ENCODE data around the gene NADSYN1. TPM values are rescaled to one million over a fixed set of nuclear protein-coding genes. Genes with fewer than 3 reads are reported as not detected.
A peak's percentile ranks its signal among the peaks of the same experiment; 100 is the strongest.

Gene NADSYN1
- total RNA-seq, 1 experiment from 2014 or later: 45.1 TPM

GRCh38 chr11:71425409-71425808, 27.6 kb upstream of the NADSYN1 start:
- ATAC-seq (peak; percentile 80), DNase-seq (ENCODE audit: low spot score) (no peak)
- CTCF ChIA-PET: interaction anchor here (0.6 to 2.2 kb wide), 12 partner anchors 8 to 610 kb away, joined by 3 to 10 read pairs (median 4); partner anchors contain the start of genes DHCR7 and NADSYN1
- H3K4me1 Mint-ChIP-seq: 0 out of 2 replicates have a peak, but pooled peaks cover 3% of the 10 kb centered on the region
- no peak overlapping the region for H3K27ac Mint-ChIP-seq
- H3K9me3 Mint-ChIP-seq: peaks cover 12% of the 10 kb centered on the region
- H3K27me3 Mint-ChIP-seq (ENCODE audit: low read depth): no peaks in the 10 kb centered on the region
- POLR2A ChIA-PET: no interaction called here
- H3K4me3 Mint-ChIP-seq: no peak overlapping the region
- no peak for TF ChIP-seq MYBL2 (CRISPR knock-in tag; IDR thresholded peaks at IDR 0.05)
- no peak for TF ChIP-seq ESRRA (CRISPR knock-in tag; IDR thresholded peaks at IDR 0.05; ENCODE audit: borderline replicate concordance)
- TF ChIP-seq, protein P1, sequence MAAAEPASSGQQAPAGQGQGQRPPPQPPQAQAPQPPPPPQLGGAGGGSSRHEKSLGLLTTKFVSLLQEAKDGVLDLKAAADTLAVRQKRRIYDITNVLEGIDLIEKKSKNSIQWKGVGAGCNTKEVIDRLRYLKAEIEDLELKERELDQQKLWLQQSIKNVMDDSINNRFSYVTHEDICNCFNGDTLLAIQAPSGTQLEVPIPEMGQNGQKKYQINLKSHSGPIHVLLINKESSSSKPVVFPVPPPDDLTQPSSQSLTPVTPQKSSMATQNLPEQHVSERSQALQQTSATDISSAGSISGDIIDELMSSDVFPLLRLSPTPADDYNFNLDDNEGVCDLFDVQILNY (CRISPR knock-in tag; IDR thresholded peaks at IDR 0.05): no peak
- no peak for TF ChIP-seq NFATC4 (CRISPR knock-in tag; IDR thresholded peaks at IDR 0.05)
- TF ChIP-seq, protein P2, sequence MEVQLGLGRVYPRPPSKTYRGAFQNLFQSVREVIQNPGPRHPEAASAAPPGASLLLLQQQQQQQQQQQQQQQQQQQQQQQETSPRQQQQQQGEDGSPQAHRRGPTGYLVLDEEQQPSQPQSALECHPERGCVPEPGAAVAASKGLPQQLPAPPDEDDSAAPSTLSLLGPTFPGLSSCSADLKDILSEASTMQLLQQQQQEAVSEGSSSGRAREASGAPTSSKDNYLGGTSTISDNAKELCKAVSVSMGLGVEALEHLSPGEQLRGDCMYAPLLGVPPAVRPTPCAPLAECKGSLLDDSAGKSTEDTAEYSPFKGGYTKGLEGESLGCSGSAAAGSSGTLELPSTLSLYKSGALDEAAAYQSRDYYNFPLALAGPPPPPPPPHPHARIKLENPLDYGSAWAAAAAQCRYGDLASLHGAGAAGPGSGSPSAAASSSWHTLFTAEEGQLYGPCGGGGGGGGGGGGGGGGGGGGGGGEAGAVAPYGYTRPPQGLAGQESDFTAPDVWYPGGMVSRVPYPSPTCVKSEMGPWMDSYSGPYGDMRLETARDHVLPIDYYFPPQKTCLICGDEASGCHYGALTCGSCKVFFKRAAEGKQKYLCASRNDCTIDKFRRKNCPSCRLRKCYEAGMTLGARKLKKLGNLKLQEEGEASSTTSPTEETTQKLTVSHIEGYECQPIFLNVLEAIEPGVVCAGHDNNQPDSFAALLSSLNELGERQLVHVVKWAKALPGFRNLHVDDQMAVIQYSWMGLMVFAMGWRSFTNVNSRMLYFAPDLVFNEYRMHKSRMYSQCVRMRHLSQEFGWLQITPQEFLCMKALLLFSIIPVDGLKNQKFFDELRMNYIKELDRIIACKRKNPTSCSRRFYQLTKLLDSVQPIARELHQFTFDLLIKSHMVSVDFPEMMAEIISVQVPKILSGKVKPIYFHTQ (CRISPR knock-in tag; IDR thresholded peaks at IDR 0.05): no peak
- H3K36me3 Mint-ChIP-seq: no peaks in the 10 kb centered on the region

DNA sequence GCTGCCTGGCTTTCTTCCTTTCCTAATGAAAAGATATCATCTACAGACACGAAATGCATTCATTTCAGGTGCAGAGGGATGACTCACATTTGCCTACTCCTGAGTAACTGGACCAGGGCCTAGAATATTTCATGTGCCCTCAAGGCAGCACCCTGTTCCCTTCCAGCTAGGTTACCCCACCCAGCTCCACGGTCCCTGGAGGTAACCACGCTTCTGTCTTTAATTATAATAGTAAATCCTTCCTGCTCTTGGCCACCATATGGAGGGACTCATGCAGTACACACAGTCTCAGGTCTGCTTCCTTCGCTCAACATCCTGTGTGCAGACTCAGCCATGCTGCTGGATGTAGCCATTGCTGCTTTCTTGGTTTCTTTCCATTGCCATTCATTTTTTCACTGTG, 27.1 kb upstream of the NADSYN1 start:
- ATAC-seq (no peak), DNase-seq (ENCODE audit: low spot score) (no peak)
- no peaks in the 10 kb centered on the region; the same call in 1 of the 2 replicates for H3K27me3 Mint-ChIP-seq (ENCODE audit: low read depth)
- H3K4me1 Mint-ChIP-seq: 0 out of 2 replicates have a peak, but pooled peaks cover 3% of the 10 kb centered on the region
- peaks cover 12% of the 10 kb centered on the region for H3K9me3 Mint-ChIP-seq
- CTCF ChIA-PET: interaction anchor here (0.6 to 2.2 kb wide), 13 partner anchors 9 to 611 kb away, joined by 3 to 10 read pairs (median 5); partner anchors contain the start of genes DHCR7 and NADSYN1
- no peaks in the 10 kb centered on the region for H3K36me3 Mint-ChIP-seq
- POLR2A ChIA-PET: no interaction called here
- H3K4me3 Mint-ChIP-seq: no peak overlapping the region
- no peak overlapping the region for H3K27ac Mint-ChIP-seq
- TF ChIP-seq ZNF423 (CRISPR knock-in tag; IDR thresholded peaks at IDR 0.05) (no peak), USF2 (CRISPR knock-in tag; IDR thresholded peaks at IDR 0.05) (no peak), ETV6 (CRISPR knock-in tag; IDR thresholded peaks at IDR 0.05) (no peak), PREB (CRISPR knock-in tag; IDR thresholded peaks at IDR 0.05; ENCODE audit: borderline replicate concordance) (no peak), ZNF281 (CRISPR knock-in tag; IDR thresholded peaks at IDR 0.05) (no peak), TEAD1 (CRISPR knock-in tag; IDR thresholded peaks at IDR 0.05) (no peak), RORB (CRISPR knock-in tag; IDR thresholded peaks at IDR 0.05) (no peak), NFYB (CRISPR knock-in tag; conservative IDR thresholded peaks at IDR 0.05; ENCODE audit: low read depth) (no peak), TP53 (CRISPR knock-in tag; IDR thresholded peaks at IDR 0.05) (no peak)
- TF ChIP-seq, protein P3, sequence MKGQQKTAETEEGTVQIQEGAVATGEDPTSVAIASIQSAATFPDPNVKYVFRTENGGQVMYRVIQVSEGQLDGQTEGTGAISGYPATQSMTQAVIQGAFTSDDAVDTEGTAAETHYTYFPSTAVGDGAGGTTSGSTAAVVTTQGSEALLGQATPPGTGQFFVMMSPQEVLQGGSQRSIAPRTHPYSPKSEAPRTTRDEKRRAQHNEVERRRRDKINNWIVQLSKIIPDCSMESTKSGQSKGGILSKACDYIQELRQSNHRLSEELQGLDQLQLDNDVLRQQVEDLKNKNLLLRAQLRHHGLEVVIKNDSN (CRISPR knock-in tag; IDR thresholded peaks at IDR 0.05): no peak
- TF ChIP-seq, protein P4, sequence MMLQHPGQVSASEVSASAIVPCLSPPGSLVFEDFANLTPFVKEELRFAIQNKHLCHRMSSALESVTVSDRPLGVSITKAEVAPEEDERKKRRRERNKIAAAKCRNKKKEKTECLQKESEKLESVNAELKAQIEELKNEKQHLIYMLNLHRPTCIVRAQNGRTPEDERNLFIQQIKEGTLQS (CRISPR knock-in tag; conservative IDR thresholded peaks at IDR 0.05): no peak
- TF ChIP-seq, protein P2 (CRISPR knock-in tag; IDR thresholded peaks at IDR 0.05): no peak
- TF ChIP-seq, protein P5, sequence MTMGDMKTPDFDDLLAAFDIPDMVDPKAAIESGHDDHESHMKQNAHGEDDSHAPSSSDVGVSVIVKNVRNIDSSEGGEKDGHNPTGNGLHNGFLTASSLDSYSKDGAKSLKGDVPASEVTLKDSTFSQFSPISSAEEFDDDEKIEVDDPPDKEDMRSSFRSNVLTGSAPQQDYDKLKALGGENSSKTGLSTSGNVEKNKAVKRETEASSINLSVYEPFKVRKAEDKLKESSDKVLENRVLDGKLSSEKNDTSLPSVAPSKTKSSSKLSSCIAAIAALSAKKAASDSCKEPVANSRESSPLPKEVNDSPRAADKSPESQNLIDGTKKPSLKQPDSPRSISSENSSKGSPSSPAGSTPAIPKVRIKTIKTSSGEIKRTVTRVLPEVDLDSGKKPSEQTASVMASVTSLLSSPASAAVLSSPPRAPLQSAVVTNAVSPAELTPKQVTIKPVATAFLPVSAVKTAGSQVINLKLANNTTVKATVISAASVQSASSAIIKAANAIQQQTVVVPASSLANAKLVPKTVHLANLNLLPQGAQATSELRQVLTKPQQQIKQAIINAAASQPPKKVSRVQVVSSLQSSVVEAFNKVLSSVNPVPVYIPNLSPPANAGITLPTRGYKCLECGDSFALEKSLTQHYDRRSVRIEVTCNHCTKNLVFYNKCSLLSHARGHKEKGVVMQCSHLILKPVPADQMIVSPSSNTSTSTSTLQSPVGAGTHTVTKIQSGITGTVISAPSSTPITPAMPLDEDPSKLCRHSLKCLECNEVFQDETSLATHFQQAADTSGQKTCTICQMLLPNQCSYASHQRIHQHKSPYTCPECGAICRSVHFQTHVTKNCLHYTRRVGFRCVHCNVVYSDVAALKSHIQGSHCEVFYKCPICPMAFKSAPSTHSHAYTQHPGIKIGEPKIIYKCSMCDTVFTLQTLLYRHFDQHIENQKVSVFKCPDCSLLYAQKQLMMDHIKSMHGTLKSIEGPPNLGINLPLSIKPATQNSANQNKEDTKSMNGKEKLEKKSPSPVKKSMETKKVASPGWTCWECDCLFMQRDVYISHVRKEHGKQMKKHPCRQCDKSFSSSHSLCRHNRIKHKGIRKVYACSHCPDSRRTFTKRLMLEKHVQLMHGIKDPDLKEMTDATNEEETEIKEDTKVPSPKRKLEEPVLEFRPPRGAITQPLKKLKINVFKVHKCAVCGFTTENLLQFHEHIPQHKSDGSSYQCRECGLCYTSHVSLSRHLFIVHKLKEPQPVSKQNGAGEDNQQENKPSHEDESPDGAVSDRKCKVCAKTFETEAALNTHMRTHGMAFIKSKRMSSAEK (CRISPR knock-in tag; IDR thresholded peaks at IDR 0.05; ENCODE audit: borderline replicate concordance): no peak

Data from WTC11 (cell line).